HUES48 (cell line): ENCODE measurements around the gene NPPA.
A peak's percentile ranks its signal among the peaks of the same experiment; 100 is the strongest.
"Not testable (repeated sequence)": the region's sequence is repeated elsewhere in the genome, so short reads cannot be mapped to it uniquely, and the experiment has no call there.

Source experiments
- H3K27ac ChIP-seq: one replicate; pipeline ENCODE4 v1.7.0; 2013; ENCODE audit warnings: low read depth, low read length, inconsistent platforms
- H3K27me3 ChIP-seq: 2 replicates; pipeline ENCODE4 v1.6.1; 2013; ENCODE audit warnings: mild to moderate bottlenecking, low read length; ENCODE audit not compliant: control insufficient read depth, insufficient read depth
- H3K36me3 ChIP-seq: 2 replicates; pipeline ENCODE4 v1.6.1; 2013; ENCODE audit warnings: low read length; ENCODE audit not compliant: control insufficient read depth, insufficient read depth
- H3K4me1 ChIP-seq: 2 replicates; pipeline ENCODE4 v1.6.1; 2013; ENCODE audit warnings: mild to moderate bottlenecking, low read length; ENCODE audit not compliant: control insufficient read depth, insufficient read depth
- H3K4me3 ChIP-seq: 2 replicates; pipeline ENCODE4 v1.5.1; 2013; ENCODE audit warnings: mild to moderate bottlenecking, low read depth, low read length
- H3K9ac ChIP-seq: 2 replicates; pipeline ENCODE4 v1.6.1; 2013; ENCODE audit warnings: mild to moderate bottlenecking, low read depth, low read length, moderate library complexity
- H3K9me3 ChIP-seq: 2 replicates; pipeline ENCODE4 v1.6.1; 2013; ENCODE audit warnings: low read length; ENCODE audit not compliant: control insufficient read depth, insufficient read depth

NPPA gene

DNA sequence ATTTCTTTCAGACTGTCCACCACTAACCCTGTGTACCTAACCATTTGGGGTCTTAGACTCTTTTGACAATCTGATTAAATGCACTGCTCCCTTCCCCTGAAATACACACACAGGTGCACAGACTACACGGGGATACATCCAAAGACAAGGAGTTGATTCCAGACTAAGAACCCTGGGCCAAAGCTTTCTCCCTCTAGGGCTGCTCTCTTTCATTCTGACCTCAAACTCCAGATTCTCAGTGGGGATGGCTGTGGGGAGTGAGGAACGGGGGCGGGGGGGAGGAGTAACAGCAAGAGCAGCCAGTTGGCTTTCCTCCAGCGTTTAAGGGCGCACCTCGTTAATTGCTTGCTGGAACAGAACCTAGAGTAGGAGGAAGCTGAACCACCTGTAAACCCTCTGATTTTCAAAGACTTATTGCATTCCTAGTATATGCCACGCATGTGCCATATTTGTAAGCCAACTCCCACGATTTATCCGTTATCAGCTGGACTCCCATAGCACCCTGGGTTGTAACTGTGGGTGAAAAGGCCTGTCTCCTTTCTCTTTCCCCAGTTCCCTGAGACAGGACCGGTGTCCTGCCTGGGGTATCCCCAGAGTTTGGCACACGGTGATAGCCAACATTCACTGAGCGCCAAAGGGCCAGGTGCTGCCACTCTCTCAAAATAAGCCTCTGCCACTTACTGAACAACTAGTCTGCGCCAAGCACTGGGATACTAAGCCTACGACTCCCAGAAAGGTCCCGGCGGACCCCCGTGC is 42.7 kb downstream of the NPPA start:
- H3K9ac ChIP-seq = peak overlapping the region; percentile 76

DNA sequence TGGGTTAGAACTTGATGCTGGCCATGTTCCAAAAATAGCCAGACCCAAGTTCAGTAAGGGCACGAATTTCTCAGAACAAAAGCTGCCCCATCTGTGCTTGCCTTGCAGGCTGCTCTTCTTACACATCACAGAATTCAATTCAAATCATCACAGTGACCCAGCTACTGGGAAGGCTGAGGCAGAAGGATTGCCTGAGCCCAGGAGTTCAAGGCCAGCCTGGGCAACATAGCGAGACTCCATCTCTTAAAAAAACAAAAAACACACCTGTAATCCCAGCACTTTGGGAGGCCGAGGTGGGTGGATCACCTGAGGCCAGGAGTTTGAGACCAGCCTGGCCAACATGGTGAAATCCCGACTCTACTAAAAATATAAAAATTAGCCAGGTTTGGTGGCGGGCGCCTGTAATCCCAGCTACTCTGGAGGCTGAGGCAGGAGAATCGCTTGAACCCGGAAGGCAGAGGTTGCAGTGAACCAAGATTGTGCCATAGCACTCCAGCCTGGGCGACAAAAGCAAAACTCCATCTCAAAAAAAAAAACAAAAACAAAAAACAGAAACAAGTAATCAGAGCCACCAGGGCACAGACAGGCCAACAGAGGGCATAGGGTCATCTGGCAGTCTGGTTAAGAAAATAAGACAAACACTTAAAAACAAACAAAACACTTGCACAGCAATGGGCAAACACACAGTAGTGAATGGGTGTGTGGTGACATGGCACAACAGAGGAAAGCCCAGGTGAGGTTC is 43.5 kb downstream of the NPPA start:
- Histone ChIP-seq H3K36me3 (peaks cover 41% of the 10 kb centered on the region), H3K4me3 (peak overlapping the region; percentile 91), H3K27ac (peak overlapping the region; percentile 97), H3K4me1 (peaks cover 33% of the 10 kb centered on the region)
- H3K9me3 ChIP-seq, H3K9ac ChIP-seq, H3K27me3 ChIP-seq: not testable (repeated sequence)

More for the DNA sequence above, 42.7 kb downstream of the NPPA start:
- peak overlapping the region; percentile 97 for H3K27ac ChIP-seq
- H3K27me3 ChIP-seq = no peaks in the 10 kb centered on the region
- H3K4me3 ChIP-seq = peak overlapping the region; percentile 91
- H3K36me3 ChIP-seq = peaks cover 47% of the 10 kb centered on the region
- no peaks in the 10 kb centered on the region for H3K9me3 ChIP-seq
- peaks cover 33% of the 10 kb centered on the region for H3K4me1 ChIP-seq

DNA sequence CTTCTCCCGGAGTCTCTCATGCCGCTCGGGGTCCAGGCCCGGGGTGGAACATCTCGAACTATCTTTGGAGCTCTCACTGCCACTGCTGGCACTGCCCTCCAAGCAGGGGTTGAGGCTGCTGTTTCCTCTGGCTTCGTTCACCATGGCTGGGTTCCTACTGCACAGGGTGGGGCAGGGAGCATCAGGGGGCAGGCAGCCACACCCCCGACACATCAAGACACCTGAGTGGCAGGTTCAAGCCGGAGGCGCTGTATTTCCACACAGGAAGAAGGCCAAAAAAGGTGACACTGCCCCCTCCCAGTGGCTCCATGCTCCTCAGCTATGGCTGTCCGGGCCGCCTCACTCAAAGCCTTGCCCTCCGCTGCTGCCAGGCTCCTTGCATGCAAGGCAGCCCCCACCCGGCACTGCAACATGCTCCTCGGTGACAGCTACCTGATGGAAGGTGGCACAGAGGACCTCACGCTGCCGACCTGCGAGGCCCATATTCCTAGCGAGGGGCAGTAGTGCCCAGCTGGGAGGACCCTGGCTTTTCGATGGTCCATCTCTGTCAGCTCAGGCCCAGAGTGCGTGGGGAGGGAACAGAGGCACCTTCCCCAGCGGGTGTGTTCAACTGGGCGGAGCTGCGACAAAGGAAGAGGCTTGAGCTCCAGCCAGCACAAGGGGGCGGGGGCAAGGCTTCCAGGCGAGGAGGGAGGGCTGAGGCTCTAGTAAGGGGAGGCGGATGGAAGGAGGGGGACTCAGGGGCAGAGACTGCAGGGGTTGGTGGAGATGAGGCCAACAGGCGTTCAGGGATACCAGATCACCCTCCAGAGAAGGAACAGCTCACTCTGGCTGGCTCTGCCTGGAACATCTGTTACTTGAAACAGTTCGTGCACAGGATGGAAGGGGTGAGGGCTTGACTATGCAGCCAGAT is 44.4 kb downstream of the NPPA start:
- Histone ChIP-seq H3K4me3 (peak overlapping the region; percentile 63), H3K4me1 (peaks cover 33% of the 10 kb centered on the region), H3K9me3 (no peaks in the 10 kb centered on the region), H3K27ac (peak overlapping the region; percentile 81), H3K9ac (no peak overlapping the region), H3K27me3 (no peaks in the 10 kb centered on the region), H3K36me3 (peaks cover 35% of the 10 kb centered on the region)

DNA sequence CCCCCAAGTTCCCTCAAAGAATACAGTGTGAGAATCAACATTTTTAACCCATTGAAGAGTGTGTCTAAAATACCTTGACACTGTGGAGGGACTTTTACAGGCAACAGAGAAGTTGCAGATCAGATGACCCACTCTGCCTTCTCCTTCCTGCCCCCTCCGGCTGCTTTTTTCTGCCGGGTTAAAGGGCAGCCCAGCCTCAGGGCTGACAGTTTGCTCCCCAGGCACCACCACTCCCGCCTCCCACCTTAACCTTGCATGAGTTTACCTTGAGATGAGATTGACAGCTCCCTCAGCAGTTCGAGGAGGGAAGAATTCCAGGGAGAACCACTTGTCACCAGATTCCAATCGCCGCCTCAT is 45.0 kb downstream of the NPPA start:
- Histone ChIP-seq H3K36me3 (peaks cover 31% of the 10 kb centered on the region), H3K9ac (no peak overlapping the region), H3K9me3 (no peaks in the 10 kb centered on the region), H3K27me3 (no peaks in the 10 kb centered on the region), H3K27ac (peak overlapping the region; percentile 74), H3K4me3 (peak overlapping the region; percentile 63), H3K4me1 (peaks cover 33% of the 10 kb centered on the region)

DNA sequence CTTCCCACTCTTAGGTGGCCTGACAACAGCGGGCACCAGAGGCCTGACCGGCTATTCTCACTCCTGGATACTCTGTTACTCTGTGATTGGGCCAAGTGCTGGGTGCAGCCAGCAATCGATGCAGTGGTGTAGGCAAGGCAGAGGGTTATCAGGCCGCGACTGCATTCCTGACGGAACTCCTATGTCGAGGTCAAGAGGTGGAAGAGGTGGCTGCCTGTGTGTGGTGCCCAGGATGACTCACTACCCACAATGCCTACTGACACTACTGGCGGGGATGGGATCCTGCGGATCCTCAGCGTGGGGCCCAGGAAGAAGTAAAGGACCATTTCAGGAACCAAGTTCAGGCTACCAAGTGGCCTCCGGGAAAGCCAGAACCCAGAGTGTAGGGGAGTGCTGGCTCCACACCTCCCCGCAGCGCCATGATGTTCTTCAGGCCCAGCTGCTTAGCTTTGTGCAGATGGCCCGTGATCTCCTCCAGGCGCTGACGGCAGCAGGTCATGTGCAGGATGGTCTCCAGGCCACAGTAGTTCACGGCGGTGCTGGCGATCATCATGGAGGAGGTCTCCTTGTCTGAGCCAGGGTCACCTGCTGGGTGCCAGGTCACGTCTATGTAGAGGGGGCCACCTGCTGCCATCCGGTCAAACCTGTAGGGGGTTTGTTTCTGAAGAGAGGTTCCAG is 46.7 kb downstream of the NPPA start:
- no peaks in the 10 kb centered on the region for H3K27me3 ChIP-seq
- no peaks in the 10 kb centered on the region for H3K9me3 ChIP-seq
- H3K36me3 ChIP-seq = peaks cover 31% of the 10 kb centered on the region
- H3K9ac ChIP-seq = no peak overlapping the region
- no peak overlapping the region for H3K4me3 ChIP-seq
- H3K27ac ChIP-seq = no peak overlapping the region
- H3K4me1 ChIP-seq = peaks cover 25% of the 10 kb centered on the region

DNA sequence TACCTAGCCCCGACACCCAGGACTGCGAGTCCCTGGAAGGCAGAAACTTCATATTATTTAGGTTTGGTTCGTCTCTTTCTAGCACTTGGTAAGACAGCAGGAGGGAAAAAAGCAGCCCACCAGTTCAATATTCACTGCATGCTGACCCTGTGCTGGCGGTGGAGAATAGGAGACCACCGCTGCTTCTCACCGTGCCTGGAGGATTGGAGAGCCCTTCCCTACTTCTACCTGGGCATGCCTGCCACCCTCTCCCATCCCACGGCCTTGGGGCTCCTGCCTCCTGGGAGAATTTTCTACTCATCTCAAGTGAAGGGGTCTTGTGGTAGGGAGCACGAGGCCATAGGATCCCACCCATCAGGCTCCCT is 47.2 kb downstream of the NPPA start:
- Histone ChIP-seq H3K27ac (no peak overlapping the region), H3K9ac (no peak overlapping the region), H3K36me3 (peaks cover 36% of the 10 kb centered on the region), H3K4me1 (peaks cover 25% of the 10 kb centered on the region), H3K9me3 (no peaks in the 10 kb centered on the region), H3K27me3 (no peaks in the 10 kb centered on the region), H3K4me3 (no peak overlapping the region)

DNA sequence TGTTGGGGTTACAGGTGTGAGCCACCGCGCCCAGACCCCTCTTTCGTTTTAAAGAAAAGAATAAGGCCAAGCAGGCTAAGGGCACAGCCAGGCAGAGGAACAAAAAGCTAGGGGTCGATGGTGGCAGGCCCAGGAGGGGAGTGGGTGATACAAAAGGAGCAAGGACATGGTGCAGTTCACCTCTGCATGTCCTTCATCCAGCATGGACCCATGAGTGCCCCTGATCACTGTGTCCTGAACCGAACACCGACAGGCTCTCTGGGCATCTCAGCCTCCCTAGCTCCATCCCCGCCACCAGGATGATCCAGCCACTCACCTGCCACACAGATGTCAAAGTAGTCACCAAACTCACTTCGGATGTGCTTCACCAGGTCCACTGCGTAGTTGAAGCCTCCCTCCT is 47.7 kb downstream of the NPPA start:
- H3K27me3 ChIP-seq = no peaks in the 10 kb centered on the region
- H3K9ac ChIP-seq = no peak overlapping the region
- peaks cover 41% of the 10 kb centered on the region for H3K36me3 ChIP-seq
- no peak overlapping the region for H3K27ac ChIP-seq
- peaks cover 25% of the 10 kb centered on the region for H3K4me1 ChIP-seq
- no peak overlapping the region for H3K4me3 ChIP-seq
- no peaks in the 10 kb centered on the region for H3K9me3 ChIP-seq

DNA sequence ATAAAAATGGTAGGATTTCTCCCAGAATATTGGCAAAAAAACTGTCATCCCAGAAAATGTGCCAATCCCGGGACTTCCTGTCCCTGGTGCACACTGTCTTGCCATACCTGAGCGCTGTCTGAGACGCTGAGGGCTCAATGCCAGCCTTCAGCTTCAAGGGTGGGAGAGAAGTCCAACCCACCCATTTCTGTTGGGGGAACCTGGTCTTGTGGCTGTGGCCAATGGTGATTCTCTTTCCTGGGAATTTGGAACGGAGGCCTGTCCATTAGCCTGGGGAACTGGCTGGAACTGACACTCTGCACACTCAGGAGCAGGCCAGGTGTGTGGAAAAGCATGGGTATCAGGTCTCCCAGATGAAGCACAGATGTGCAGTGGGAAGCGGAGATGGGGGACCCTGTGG is 48.5 kb downstream of the NPPA start:
- Histone ChIP-seq H3K4me3 (no peak overlapping the region), H3K9me3 (no peaks in the 10 kb centered on the region), H3K27me3 (no peaks in the 10 kb centered on the region), H3K9ac (no peak overlapping the region), H3K36me3 (peaks cover 49% of the 10 kb centered on the region), H3K4me1 (peaks cover 19% of the 10 kb centered on the region), H3K27ac (no peak overlapping the region)

DNA sequence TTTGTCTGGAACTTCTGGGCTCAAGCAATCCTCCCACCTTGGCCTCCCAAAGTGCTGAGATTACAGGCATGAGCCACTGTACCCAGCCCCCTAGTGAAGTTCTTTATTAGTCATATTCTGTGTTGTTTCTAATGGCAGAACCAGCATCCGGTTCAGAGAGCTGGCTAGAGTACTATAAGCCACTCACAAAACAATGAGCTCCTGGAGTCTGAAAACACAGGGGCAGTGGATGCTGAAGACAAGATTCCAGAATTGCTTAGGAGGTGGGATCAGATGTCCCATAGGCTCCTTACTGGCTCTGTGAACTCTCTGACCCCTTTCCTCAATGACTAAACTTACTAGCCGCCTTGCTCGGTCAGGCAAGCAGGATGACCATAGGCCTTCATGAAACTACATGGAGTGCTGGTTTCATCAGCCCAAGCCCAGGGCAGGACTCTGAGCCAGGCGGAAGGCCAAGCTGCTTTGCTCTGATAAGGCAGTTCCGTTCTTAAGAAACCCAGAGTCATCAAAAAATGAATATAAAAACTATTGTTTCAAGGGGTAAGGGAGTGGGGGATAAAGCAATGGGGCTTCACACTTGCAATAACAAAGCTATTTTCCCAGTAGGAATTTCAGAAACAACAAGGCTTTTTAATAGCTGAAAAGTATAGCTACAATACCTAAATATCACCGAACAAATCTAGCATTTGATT is 49.9 kb downstream of the NPPA start:
- H3K4me1 ChIP-seq = peaks cover 7% of the 10 kb centered on the region
- H3K9me3 ChIP-seq = no peaks in the 10 kb centered on the region
- no peak overlapping the region for H3K9ac ChIP-seq
- H3K4me3 ChIP-seq = no peak overlapping the region
- no peak overlapping the region for H3K27ac ChIP-seq
- H3K27me3 ChIP-seq = no peaks in the 10 kb centered on the region
- peaks cover 56% of the 10 kb centered on the region for H3K36me3 ChIP-seq
